ENCODE data around the gene SELENBP1. TPM values are rescaled to one million over a fixed set of nuclear protein-coding genes. Genes with fewer than 3 reads are reported as not detected.

SELENBP1 gene
- total RNA-seq, 3 donors from 2014 or later (not counting 1 experiment from before 2014, with no cell fraction given): not detected

- Mint-ChIP-seq H3K4me1 (no peaks in the 10 kb centered on the region), H3K27ac (no peak overlapping the region), H3K36me3 (peaks cover 2% of the 10 kb centered on the region), H3K27me3 (ENCODE audit: low read depth in 2 of 2) (no peaks in the 10 kb centered on the region), H3K9me3 (no peaks in the 10 kb centered on the region), H3K4me3 (no peak overlapping the region)
- intact Hi-C loops (cut with micrococcal nuclease): no loop called here
- Histone ChIP-seq H3K4me1 (ENCODE audit: control insufficient read depth, insufficient read depth, low read length) (no peaks in the 10 kb centered on the region), H3K4me3 (ENCODE audit: low read length) (no peak overlapping the region), H3K36me3 (ENCODE audit: control insufficient read depth, insufficient read depth, low read length) (peaks cover 42% of the 10 kb centered on the region), H3K9me3 (ENCODE audit: control insufficient read depth, insufficient read depth, low read length) (no peaks in the 10 kb centered on the region), H3K27ac (ENCODE audit: low read length) (no peak overlapping the region), H3K27me3 (ENCODE audit: control insufficient read depth, insufficient read depth, low read length) (no peaks in the 10 kb centered on the region)
- DNase-seq: no peak
- no peak for TF ChIP-seq CTCF (IDR thresholded peaks at IDR 0.05)
- ATAC-seq: no peak
- 100% methylated on average over 4 of the region's 4 CpGs for WGBS (ENCODE audit: insufficient coverage)
Observed at GRCh38 chr1:151416231-151416630, 43.7 kb upstream of the SELENBP1 start.

GRCh38 chr1:151411884-151412283, 39.4 kb upstream of the SELENBP1 start:
- Mint-ChIP-seq H3K4me1 (no peaks in the 10 kb centered on the region), H3K9me3 (no peaks in the 10 kb centered on the region), H3K27ac (no peak overlapping the region), H3K27me3 (ENCODE audit: low read depth in 2 of 2) (no peaks in the 10 kb centered on the region), H3K4me3 (no peak overlapping the region), H3K36me3 (peaks cover 8% of the 10 kb centered on the region)
- peaks cover 72% of the 10 kb centered on the region for H3K36me3 ChIP-seq (ENCODE audit: control insufficient read depth, insufficient read depth, low read length)
- ATAC-seq (no peak), DNase-seq (no peak)
- no peak overlapping the region for H3K4me3 ChIP-seq (ENCODE audit: low read length)
- H3K27ac ChIP-seq (ENCODE audit: low read length): no peak overlapping the region
- TF ChIP-seq CTCF (IDR thresholded peaks at IDR 0.05): no peak
- no peaks in the 10 kb centered on the region for H3K27me3 ChIP-seq (ENCODE audit: control insufficient read depth, insufficient read depth, low read length)
- H3K9me3 ChIP-seq (ENCODE audit: control insufficient read depth, insufficient read depth, low read length): no peaks in the 10 kb centered on the region
- WGBS (ENCODE audit: insufficient coverage): 100% methylated on average over 2 of the region's 2 CpGs
- intact Hi-C loops (cut with micrococcal nuclease): no loop called here
- no peaks in the 10 kb centered on the region for H3K4me1 ChIP-seq (ENCODE audit: control insufficient read depth, insufficient read depth, low read length)

GRCh38 chr1:151408891-151409290, 36.4 kb upstream of the SELENBP1 start:
- TF ChIP-seq CTCF (IDR thresholded peaks at IDR 0.05): no peak
- Histone ChIP-seq H3K27ac (ENCODE audit: low read length) (no peak overlapping the region), H3K27me3 (ENCODE audit: control insufficient read depth, insufficient read depth, low read length) (no peaks in the 10 kb centered on the region), H3K36me3 (ENCODE audit: control insufficient read depth, insufficient read depth, low read length) (peaks cover 82% of the 10 kb centered on the region), H3K4me1 (ENCODE audit: control insufficient read depth, insufficient read depth, low read length) (no peaks in the 10 kb centered on the region), H3K4me3 (ENCODE audit: low read length) (no peak overlapping the region), H3K9me3 (ENCODE audit: control insufficient read depth, insufficient read depth, low read length) (no peaks in the 10 kb centered on the region)
- Mint-ChIP-seq H3K27ac (peak overlapping the region in 1 of 2 donors; percentile 6), H3K4me1 (no peaks in the 10 kb centered on the region), H3K4me3 (no peak overlapping the region), H3K27me3 (ENCODE audit: low read depth in 2 of 2) (no peaks in the 10 kb centered on the region), H3K36me3 (peaks cover 8% of the 10 kb centered on the region), H3K9me3 (no peaks in the 10 kb centered on the region)
- intact Hi-C loops (cut with micrococcal nuclease): no loop called here
- ATAC-seq (no peak), DNase-seq (no peak)

- intact Hi-C loops (cut with micrococcal nuclease): no loop called here
- H3K27ac Mint-ChIP-seq: peak overlapping the region in 1 of 2 donors; percentile 7
- no peaks in the 10 kb centered on the region for H3K4me1 Mint-ChIP-seq
- H3K9me3 ChIP-seq (ENCODE audit: control insufficient read depth, insufficient read depth, low read length): no peaks in the 10 kb centered on the region
- H3K4me3 ChIP-seq (ENCODE audit: low read length): no peak overlapping the region
- H3K4me1 ChIP-seq (ENCODE audit: control insufficient read depth, insufficient read depth, low read length): no peaks in the 10 kb centered on the region
- H3K4me3 Mint-ChIP-seq: no peak overlapping the region
- H3K36me3 ChIP-seq (ENCODE audit: control insufficient read depth, insufficient read depth, low read length): peaks cover 82% of the 10 kb centered on the region
- H3K36me3 Mint-ChIP-seq: peaks cover 8% of the 10 kb centered on the region
- no peak for TF ChIP-seq CTCF (IDR thresholded peaks at IDR 0.05)
- WGBS (ENCODE audit: insufficient coverage): 100% methylated on average over 3 of the region's 3 CpGs
- DNase-seq (no peak), ATAC-seq (no peak)
- H3K27me3 ChIP-seq (ENCODE audit: control insufficient read depth, insufficient read depth, low read length): no peaks in the 10 kb centered on the region
- H3K27me3 Mint-ChIP-seq (ENCODE audit: low read depth in 2 of 2): no peaks in the 10 kb centered on the region
- no peak overlapping the region for H3K27ac ChIP-seq (ENCODE audit: low read length)
- no peaks in the 10 kb centered on the region for H3K9me3 Mint-ChIP-seq
Observed at GRCh38 chr1:151407304-151407703, 34.8 kb upstream of the SELENBP1 start.

Measured in natural killer cell (primary cell).